ENCODE results near the gene PREB.

GRCh38 chr2:27160191-27160590 lies 25.8 kb upstream of the PREB start:
- TF ChIP-seq CTCF (IDR thresholded peaks at IDR 0.05) (no peak), EP300 (IDR thresholded peaks at IDR 0.05) (no peak), POLR2A (IDR thresholded peaks at IDR 0.05) (no peak)

Measured in stomach (tissue), 4 donors.